HepG2 (cell line): ENCODE measurements around the gene ADAM10. TPM values are rescaled to one million over a fixed set of nuclear protein-coding genes. Genes with fewer than 3 reads are reported as not detected.

ENCODE experiments used
- ATAC-seq: fragments of 200-7000 bp; cut with Tn5 transposase; 3 replicates; pipeline ENCODE4 v1.9.1; 2020; ENCODE audit warnings: mild to moderate bottlenecking, moderate library complexity
- BruUV-seq: library from RNA; stranded (reverse); fragments of 400-500 nt; replicated peaks from 2 replicates; lab custom pipeline; 2021; lab: Mats Ljungman, UMichigan
- CTCF ChIA-PET: fragments of 300-600 bp; formaldehyde crosslinking; extraction: SDS; loops from one replicate; lab custom pipeline; 2021; ENCODE audit warnings: low total read pairs, inconsistent platforms, low intra/inter-chr PET ratio; lab: Yijun Ruan, JAX
- POLR2A ChIA-PET: fragments of 350-600 bp; sonication (Branson Sonifier 250); formaldehyde crosslinking; loops from one replicate; lab custom pipeline; 2020; ENCODE audit warnings: antibody characterized with exemption, inconsistent platforms; lab: Yijun Ruan, JAX
- DNase-seq: peaks from one replicate; pipeline ENCODE4 v3.0.0-alpha.2; 2015; ENCODE audit warnings: low spot score
- FAIRE-seq: peaks from 3 replicates; lab custom pipeline; 2011; peaks lifted over from hg19 to GRCh38; lab: Jason Lieb, UNC
- H2AFZ ChIP-seq: one replicate; pipeline ENCODE4 v1.6.1; 2011; ENCODE audit warnings: low read length, inconsistent platforms
- H3K27ac ChIP-seq: fragments of 300-600 bp; 3 replicates; pipeline ENCODE4 v1.8.0; 2011; ENCODE audit warnings: mixed run types, mild to moderate bottlenecking, mixed read lengths, low read length, inconsistent platforms; ENCODE audit not compliant: insufficient read depth; ENCODE audit errors: extremely low read length
- H3K27me3 ChIP-seq, 2 experiments: fragments of 200-600 bp in 1 of 2; 2 replicates in 1 of 2; 3 replicates in 1 of 2; pipeline versions ENCODE4 v1.6.0 to v1.8.0; 2011; ENCODE audit warnings: low read length in 2 of 2, mild to moderate bottlenecking in 2 of 2, moderate library complexity in 2 of 2, inconsistent platforms in 1 of 2; ENCODE audit not compliant: insufficient read depth in 2 of 2, control insufficient read depth in 1 of 2
- H3K36me3 ChIP-seq, 2 experiments: fragments of 200-600 bp in 1 of 2; replicated peaks in 1 of 2; 2 replicates in 1 of 2; 3 replicates in 1 of 2; pipeline versions ENCODE4 v1.5.1 to v1.8.0; 2011; ENCODE audit warnings: low read length in 2 of 2, inconsistent platforms in 1 of 2; ENCODE audit not compliant: insufficient read depth in 2 of 2, control insufficient read depth in 1 of 2
- H3K4me1 ChIP-seq: 2 replicates; pipeline ENCODE4 v1.5.1; 2012; ENCODE audit warnings: low read length, inconsistent platforms; ENCODE audit not compliant: insufficient read depth
- H3K4me2 ChIP-seq: 2 replicates; pipeline ENCODE4 v1.6.0; 2011; ENCODE audit warnings: low read depth, low read length, inconsistent platforms
- H3K4me3 ChIP-seq, 3 experiments: fragments of 200-600 bp in 1 of 3; sonication (generic), shearing (Covaris generic) in 1 of 3; replicated peaks in 1 of 3; 2 replicates each; pipeline ENCODE4 v1.5.1; 2011 to 2016; ENCODE audit warnings: low read length in 3 of 3, inconsistent platforms in 2 of 3, low read depth in 2 of 3, mild to moderate bottlenecking in 2 of 3, control low read depth in 1 of 3, mixed read lengths in 1 of 3; ENCODE audit not compliant: insufficient read depth in 1 of 3
- H3K79me2 ChIP-seq: one replicate; pipeline ENCODE4 v1.6.1; 2011; ENCODE audit warnings: low read length, inconsistent platforms; ENCODE audit not compliant: insufficient read depth
- H3K9ac ChIP-seq: 2 replicates; pipeline ENCODE4 v1.6.0; 2011; ENCODE audit warnings: mild to moderate bottlenecking, low read depth, low read length, inconsistent platforms; ENCODE audit not compliant: insufficient read depth
- H3K9me3 ChIP-seq: 2 replicates; pipeline ENCODE4 v1.5.1; 2012; ENCODE audit warnings: mild to moderate bottlenecking, low read length
- H4K20me1 ChIP-seq: 2 replicates; pipeline ENCODE4 v1.6.0; 2011; ENCODE audit warnings: inconsistent platforms, mild to moderate bottlenecking, low read length, moderate library complexity; ENCODE audit not compliant: insufficient read depth
- ATF7-NPFF ChIP-seq: sonication (generic); formaldehyde crosslinking; IDR thresholded peaks from 2 replicates; pipeline ENCODE4 v1.8.1; 2023; ENCODE audit warnings: mild to moderate bottlenecking, low read depth, missing genetic modification reagents, moderate library complexity
- DR1 ChIP-seq: sonication (generic); formaldehyde crosslinking; IDR thresholded peaks from 2 replicates; pipeline ENCODE4 v1.8.0; 2021; ENCODE audit warnings: mild to moderate bottlenecking, missing genetic modification reagents, inconsistent platforms
- FOXA3 ChIP-seq: IDR thresholded peaks from 2 replicates; pipeline ENCODE4 v1.6.1; 2016; ENCODE audit warnings: missing genetic modification reagents, missing compliant biosample characterization
- JUNB ChIP-seq: sonication (generic); formaldehyde crosslinking; IDR thresholded peaks from 2 replicates; pipeline ENCODE4 v1.8.0; 2022; ENCODE audit warnings: missing genetic modification reagents, mild to moderate bottlenecking, borderline replicate concordance
- KAT2B ChIP-seq: fragments of 150-350 bp; IDR thresholded peaks from 2 replicates; pipeline ENCODE4 v1.6.1; 2014; ENCODE audit warnings: low read depth, low read length, borderline replicate concordance
- KLF11 ChIP-seq: IDR thresholded peaks from 2 replicates; pipeline ENCODE4 v1.6.1; 2016; ENCODE audit warnings: missing compliant biosample characterization
- ONECUT2 ChIP-seq: sonication (generic); formaldehyde crosslinking; IDR thresholded peaks from 2 replicates; pipeline ENCODE4 v1.4.0; 2020; ENCODE audit warnings: missing genetic modification reagents
- PCBP2 ChIP-seq: fragments of 200-400 bp; formaldehyde crosslinking; optimal IDR thresholded peaks from 2 replicates; pipeline ENCODE3; 2018; ENCODE audit warnings: low read length, low read depth; ENCODE audit not compliant: poor library complexity, severe bottlenecking
- PHF8 ChIP-seq: sonication (generic); formaldehyde crosslinking; IDR thresholded peaks from 2 replicates; pipeline ENCODE4 v1.5.0; 2020; ENCODE audit warnings: missing genetic modification reagents
- RCOR2 ChIP-seq: IDR thresholded peaks from 2 replicates; pipeline ENCODE4 v1.6.1; 2016; ENCODE audit warnings: missing biosample characterization, missing genetic modification reagents
- SRSF4 ChIP-seq: fragments of 200-400 bp; formaldehyde crosslinking; IDR thresholded peaks from one replicate; pipeline ENCODE4 v1.6.1; 2018; ENCODE audit warnings: mild to moderate bottlenecking, low read depth, low read length, moderate library complexity; ENCODE audit not compliant: poor library complexity, severe bottlenecking
- ZBTB21 ChIP-seq: sonication (generic); formaldehyde crosslinking; IDR thresholded peaks from 2 replicates; pipeline ENCODE4 v1.4.0; 2020; ENCODE audit warnings: missing genetic modification reagents
- ZBTB34 ChIP-seq: sonication (generic); formaldehyde crosslinking; IDR thresholded peaks from 2 replicates; pipeline ENCODE4 v1.8.0; 2022; ENCODE audit warnings: mild to moderate bottlenecking, missing genetic modification reagents
- ZNF563 ChIP-seq: sonication (generic); formaldehyde crosslinking; IDR thresholded peaks from 2 replicates; pipeline ENCODE4 v1.8.0; 2022; ENCODE audit warnings: mild to moderate bottlenecking, moderate library complexity, missing genetic modification reagents
- ZNF567 ChIP-seq: sonication (generic); formaldehyde crosslinking; IDR thresholded peaks from 2 replicates; pipeline ENCODE4 v1.8.1; 2023; ENCODE audit warnings: mild to moderate bottlenecking, missing genetic modification reagents, borderline replicate concordance
- ZNF639 ChIP-seq: conservative IDR thresholded peaks from 2 replicates; pipeline ENCODE4 v1.6.1; 2018; ENCODE audit warnings: missing genetic modification reagents
- ZNF839 ChIP-seq: sonication (generic); formaldehyde crosslinking; IDR thresholded peaks from 2 replicates; pipeline ENCODE4 v1.4.0; 2020; ENCODE audit warnings: missing genetic modification reagents, mild to moderate bottlenecking, borderline replicate concordance
- WGBS: methylation state at CpG from one replicate; pipeline ENCODE4 v1.1.6; 2017; ENCODE audit warnings: low lambda C conversion rate; 5-methylcytosine and 5-hydroxymethylcytosine counted together
- in situ Hi-C: cut with HindIII; loops from 2 replicates; pipeline ENCODE4 v1.10.0; 2017; ENCODE audit warnings: low pct_unique_long_range_greater_than_20kb; ENCODE audit not compliant: extremely low pct_ligation_motif_present
- intact Hi-C: fragments of 100-400 bp; cut with micrococcal nuclease; formaldehyde crosslinking; loops from one replicate; pipeline ENCODE4 v1.10.0; 2022; ENCODE audit not compliant: unreplicated experiment
- polyA plus RNA-seq, 8 experiments: library from polyadenylated mRNA; depleted of rRNA in 3 of 8; stranded (reverse) in 7 of 8; unstranded in 1 of 8; fragments of >200 nt; fragmentation: Illumina TruSeq in 4 of 8; extraction: Trizol in 4 of 8; gene quantifications; 2 replicates each; pipeline versions ENCODE4 v1.2.1 to v1.2.3, GENCODE V29; 2011 to 2016; ENCODE audit warnings: low read depth in 4 of 8, missing spikeins in 1 of 8, mixed read lengths in 1 of 8; ENCODE audit not compliant: insufficient read depth in 1 of 8
- total RNA-seq, 5 experiments: library from RNA; depleted of rRNA; stranded (reverse); fragments of >200 nt; fragmentation: Illumina TruSeq; extraction: Trizol; gene quantifications; 2 replicates each; pipeline ENCODE4 v1.2.3, GENCODE V29; 2016; ENCODE audit warnings: low read depth in 1 of 5
- TF ChIP-seq, protein P1 (sequence below): sonication (generic); formaldehyde crosslinking; IDR thresholded peaks from 2 replicates; pipeline ENCODE4 v1.5.0; 2020; ENCODE audit warnings: mild to moderate bottlenecking, missing genetic modification reagents

The ADAM10 gene
- total and polyA plus RNA-seq, 2 of the 13 experiments (the other 11 are each of a cell fraction or from before 2014, with no cell fraction given), result 92.7 to 125 TPM

GRCh38 chr15:58737298-58737697 lies 12.2 kb downstream of the ADAM10 start (continued):
- TF ChIP-seq PHF8 (CRISPR knock-in tag) (no peak), KAT2B (no peak)

DNA sequence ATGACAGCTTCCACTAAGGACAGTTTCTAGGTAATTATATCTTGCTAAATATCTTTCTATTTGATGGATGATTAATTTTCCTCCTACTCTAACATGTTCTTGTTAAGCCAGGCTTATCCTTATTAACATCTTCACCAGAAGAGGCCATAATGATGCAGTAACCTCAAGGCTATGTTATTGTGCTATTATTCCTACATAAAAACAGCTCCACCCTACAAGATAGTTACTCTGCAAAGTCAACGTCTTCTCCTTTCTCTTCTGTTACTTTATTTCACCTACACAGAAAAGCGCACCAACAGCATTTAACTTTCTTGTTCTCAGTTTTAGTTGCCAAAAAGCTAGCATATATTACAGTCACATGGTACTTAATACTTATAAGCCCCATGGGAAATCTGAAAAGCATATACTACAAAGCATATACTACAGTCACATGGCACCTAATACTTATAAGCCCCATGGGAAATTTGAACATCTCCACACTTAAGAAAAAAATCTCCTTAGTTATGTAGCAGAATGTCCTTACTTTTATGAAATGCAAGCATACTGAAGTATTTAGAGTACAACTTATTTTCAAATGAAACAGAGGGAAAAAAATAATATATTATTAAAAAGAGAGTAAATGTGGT lies 13.4 kb downstream of the ADAM10 start:
- Histone ChIP-seq H3K27ac (no peak overlapping the region), H3K4me3 (no peak overlapping the region), H3K9me3 (no peaks in the 10 kb centered on the region), H3K27me3 (no peaks in the 10 kb centered on the region), H2AFZ (no peak overlapping the region), H3K79me2 (peaks cover 95% of the 10 kb centered on the region), H3K9ac (no peak overlapping the region), H3K4me2 (no peak overlapping the region), H3K36me3 (no peaks in the 10 kb centered on the region), H4K20me1 (peaks cover 34% of the 10 kb centered on the region), H3K4me1 (peaks cover 76% of the 10 kb centered on the region)
- no peak for FAIRE-seq
- 93% methylated on average over 2 of the region's 2 CpGs for WGBS
- CTCF ChIA-PET, result no interaction called here
- no TSS peak for BruUV-seq
- intact Hi-C loops (no loop called here), in situ Hi-C loops (no loop called here)
- no peak for ATAC-seq
- no peak for DNase-seq
- POLR2A ChIA-PET, result no interaction called here
- TF ChIP-seq JUNB (CRISPR knock-in tag), result no peak
- TF ChIP-seq ATF7-NPFF (CRISPR knock-in tag), result no peak
- no peak for TF ChIP-seq FOXA3
- no peak for TF ChIP-seq ZBTB34
- no peak for TF ChIP-seq ZNF839 (CRISPR knock-in tag)
- TF ChIP-seq ZNF639 (CRISPR knock-in tag), result no peak
- TF ChIP-seq PCBP2, result no peak
- no peak for TF ChIP-seq SRSF4
- no peak for TF ChIP-seq ONECUT2
- TF ChIP-seq KLF11 (CRISPR knock-in tag), result no peak
- no peak for TF ChIP-seq ZNF567 (CRISPR knock-in tag)
- TF ChIP-seq RCOR2 (CRISPR knock-in tag), result no peak
- TF ChIP-seq, protein P1, sequence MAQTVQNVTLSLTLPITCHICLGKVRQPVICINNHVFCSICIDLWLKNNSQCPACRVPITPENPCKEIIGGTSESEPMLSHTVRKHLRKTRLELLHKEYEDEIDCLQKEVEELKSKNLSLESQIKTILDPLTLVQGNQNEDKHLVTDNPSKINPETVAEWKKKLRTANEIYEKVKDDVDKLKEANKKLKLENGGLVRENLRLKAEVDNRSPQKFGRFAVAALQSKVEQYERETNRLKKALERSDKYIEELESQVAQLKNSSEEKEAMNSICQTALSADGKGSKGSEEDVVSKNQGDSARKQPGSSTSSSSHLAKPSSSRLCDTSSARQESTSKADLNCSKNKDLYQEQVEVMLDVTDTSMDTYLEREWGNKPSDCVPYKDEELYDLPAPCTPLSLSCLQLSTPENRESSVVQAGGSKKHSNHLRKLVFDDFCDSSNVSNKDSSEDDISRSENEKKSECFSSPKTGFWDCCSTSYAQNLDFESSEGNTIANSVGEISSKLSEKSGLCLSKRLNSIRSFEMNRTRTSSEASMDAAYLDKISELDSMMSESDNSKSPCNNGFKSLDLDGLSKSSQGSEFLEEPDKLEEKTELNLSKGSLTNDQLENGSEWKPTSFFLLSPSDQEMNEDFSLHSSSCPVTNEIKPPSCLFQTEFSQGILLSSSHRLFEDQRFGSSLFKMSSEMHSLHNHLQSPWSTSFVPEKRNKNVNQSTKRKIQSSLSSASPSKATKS (CRISPR knock-in tag), result no peak
- no peak for TF ChIP-seq DR1 (CRISPR knock-in tag)
- TF ChIP-seq ZBTB21, result no peak
- TF ChIP-seq ZNF563 (CRISPR knock-in tag), result no peak
